Measurements from ENCODE around the gene IFIT1B.

The IFIT1B gene

DNA sequence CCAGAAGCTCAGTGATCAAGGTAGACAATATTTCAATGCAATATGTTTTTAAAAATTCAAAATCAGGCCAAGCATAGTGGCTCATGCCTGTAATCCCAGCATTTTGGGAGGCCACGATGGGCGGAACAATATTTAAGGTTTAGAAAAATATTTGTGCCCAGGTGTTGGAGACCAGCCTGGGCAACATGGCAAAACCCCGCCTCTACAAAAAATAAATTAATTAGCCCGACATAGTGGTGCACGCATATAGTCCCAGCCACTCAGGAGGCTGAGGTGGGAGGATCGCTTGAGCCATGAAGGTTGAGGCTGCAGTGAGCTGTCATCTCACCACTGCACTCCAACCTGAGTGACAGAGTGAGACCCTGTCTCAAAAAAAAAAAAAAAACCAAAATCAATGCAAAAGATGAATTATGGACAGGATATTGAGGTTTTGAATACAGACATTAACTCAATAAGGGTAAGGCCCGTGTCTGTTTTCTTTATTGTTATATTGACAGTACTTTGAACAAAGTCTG lies 35.6 kb downstream of the IFIT1B start:
- no peak for DNase-seq (ENCODE audit: low read depth)

DNA sequence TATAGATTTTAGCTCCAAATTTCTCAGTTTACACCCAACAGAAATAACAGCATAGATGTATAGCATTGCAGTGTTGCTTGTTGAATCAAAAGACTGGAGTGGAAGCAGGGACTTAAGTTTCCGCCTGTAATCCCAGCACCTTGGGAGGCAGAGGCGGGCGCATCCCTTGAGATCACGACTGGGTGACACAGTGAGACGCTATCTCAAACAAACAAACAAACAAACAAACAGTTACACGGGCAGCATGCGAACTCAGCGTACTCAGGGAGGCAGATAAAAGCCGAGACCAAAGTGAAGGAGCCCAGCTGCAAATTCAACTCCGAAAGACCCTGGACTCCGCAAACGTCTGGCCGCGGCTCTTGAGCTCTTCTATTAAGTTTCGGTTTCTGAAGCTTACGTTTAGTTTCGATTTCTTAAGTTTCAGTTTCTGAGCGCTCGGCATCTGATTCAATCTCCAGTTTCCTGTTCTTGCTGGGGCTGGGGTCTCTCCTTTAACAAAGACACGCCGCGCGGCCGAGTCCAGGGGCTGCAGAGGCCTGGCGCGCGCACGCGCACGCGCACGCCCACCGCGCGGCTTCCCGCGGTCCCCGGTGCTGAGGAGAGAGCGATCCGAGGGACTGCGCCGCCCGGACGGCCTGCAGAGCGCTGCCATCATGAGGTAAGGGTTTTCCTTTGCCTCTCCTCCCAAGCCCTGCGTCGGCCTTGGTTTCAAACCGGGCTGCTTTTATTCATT lies 36.5 kb downstream of the IFIT1B start, which contains the start of gene IFIT5:
Gene IFIT5, plus strand, starts transcription at position 423 of the 733 bp plus-strand sequence. Its CDS starts 231 bp downstream, at position 654.
- DNase-seq (ENCODE audit: low read depth): peak; percentile 51

DNA sequence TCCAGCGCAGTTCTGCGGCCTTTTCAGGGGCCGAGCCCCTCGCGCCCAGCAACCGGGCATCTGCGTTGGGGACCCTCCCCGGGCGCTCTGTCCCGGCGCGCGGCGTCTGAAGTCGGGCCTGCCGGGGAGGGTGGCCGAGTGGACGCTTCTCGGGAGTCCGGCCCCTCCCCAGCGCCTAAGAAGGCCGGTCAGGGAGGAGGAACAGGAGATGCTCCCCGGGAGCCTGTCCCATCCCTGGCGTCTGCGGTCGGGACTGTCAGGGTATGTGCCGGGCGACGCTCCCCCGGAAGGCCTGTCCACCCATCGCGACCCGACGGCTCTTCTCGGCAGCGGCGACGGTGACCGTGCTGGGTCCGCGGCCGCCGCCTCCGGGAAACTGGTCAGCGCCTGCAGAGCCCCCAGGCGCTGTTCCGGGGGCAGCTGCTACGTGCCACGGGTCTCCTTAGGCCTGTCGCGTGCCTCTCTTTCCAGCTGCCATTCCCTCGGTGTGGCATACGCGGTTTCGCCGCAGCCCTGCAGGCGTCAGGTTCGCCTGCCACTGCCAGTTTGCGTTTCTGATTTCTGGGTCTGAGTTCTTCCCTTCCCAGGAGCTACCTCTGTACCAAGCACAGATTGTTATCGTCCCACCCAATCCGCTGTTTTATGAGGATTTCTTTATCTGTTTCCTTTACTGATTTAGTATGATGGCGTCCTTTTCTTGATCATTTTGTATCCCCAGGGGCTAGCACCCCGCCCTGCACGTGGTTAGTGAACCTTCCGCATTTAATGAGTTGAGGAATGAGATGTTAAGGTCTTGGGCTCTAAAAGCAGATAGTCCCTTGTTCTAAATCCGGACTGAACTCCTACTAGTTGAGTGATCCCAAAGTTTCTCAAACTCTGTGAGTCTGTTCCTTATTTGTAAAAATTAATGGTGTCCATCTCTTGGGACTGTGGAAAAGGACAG lies 37.3 kb downstream of the IFIT1B start:
- DNase-seq (ENCODE audit: low read depth): peak; percentile 21

DNA sequence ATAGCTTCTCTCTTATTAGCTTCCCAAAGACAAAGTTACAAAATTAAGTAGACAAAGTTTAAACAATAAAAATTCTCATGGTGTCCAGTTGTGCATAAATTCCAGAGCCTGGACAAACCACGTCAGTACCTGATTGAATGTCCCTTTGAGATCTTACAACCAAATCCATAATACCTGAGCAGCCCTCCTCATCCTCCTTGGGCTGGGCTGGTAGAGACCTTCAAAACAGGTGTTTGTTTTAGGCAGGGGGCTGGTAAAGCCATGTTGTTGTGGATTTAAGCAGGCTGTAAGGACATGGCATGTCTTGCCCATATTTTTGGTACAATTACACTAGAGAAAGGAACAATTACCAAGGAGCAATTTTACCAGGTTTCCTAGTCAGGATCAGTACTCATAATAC lies 38.6 kb downstream of the IFIT1B start:
- DNase-seq (ENCODE audit: low read depth): no peak

DNA sequence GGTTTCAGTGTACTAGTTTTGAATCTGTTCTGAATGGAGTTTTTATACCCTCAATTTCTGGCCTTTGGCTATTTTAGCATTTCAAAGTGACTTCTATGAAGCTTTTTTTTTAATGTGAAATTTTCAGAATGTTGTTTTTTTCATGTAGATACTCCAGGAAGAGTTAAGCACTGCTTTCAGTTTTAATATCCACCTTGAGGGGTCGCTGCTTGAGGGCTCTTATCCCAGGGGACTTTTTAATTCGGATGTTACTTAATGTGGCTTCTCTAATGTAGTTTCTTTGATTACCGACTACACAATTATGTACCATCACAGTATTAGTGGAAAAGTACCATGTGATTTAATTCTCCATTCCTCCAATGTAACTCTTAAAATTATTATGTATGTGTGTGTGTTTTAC lies 41.7 kb downstream of the IFIT1B start:
- DNase-seq (ENCODE audit: low read depth): no peak

DNA sequence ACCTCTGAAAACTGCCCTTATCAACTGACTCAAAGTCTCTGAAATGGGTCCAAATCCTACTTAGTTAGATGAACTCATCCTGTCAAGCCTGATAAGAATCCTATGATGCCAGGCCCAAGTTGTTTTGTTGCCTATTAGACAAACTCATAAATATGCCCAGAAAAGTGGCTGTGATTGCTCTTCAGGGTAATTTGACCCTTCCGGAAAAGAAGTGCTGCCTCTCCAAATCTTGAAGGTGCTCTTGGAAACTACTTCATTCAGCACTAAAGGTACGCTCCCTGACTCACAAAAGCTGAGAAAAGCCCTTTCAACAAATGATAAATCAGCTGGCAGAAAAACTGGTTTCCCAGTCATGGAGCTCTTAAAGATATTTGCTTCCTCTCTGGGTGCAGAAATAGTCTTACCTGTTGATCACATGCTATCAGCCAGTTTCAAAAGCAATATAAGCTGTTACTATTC lies 43.2 kb downstream of the IFIT1B start:
- no peak for DNase-seq (ENCODE audit: low read depth)

DNA sequence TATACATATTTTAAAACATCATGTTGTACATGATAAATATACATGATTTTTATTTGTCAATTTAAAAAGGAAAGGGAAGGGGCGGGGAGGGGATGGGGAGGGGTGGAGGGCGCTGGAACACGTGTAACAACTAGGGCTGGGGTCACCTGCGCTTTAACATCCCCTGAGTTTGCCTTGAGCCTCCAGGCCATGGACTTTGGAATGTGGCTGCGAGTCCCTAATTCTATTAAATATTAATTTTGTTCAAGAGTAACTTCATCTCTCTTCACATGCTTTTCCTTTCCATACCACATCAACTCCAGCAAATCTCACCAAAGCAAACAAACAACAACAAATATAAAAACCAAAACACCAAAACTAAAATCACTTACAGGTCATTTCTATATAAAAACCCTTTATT lies 47.1 kb downstream of the IFIT1B start:
- DNase-seq (ENCODE audit: low read depth): no peak

DNA sequence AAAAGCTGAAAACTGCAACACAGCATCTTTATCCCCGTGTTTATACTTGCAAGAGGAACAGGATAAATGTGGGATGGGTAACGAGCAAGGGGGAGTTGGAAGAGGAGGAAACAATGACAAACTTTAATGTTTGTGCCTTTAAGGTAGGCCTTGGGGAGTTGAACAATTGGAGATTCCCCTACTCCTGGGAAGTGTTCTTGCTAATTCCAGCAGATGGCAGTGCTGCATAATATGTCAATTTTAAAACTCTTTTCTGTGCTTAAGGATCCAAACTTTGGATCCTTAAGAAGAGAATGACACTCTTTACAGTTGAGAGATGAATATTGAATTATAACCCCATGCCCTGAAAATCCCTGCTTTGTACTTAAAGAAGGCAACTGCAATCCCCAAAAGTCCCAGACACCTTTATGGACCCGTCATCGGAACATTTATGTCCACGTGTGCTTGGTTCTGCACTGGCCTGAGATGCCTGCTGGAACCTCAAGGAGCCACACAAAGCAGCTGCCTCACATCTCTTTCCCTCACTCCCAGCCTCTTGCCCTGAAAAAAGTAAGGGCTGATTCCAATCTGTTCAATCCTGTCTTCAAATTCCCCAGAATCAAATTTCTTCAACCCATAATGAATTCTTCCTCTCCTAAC lies 48.5 kb downstream of the IFIT1B start:
- no peak for DNase-seq (ENCODE audit: low read depth)

DNA sequence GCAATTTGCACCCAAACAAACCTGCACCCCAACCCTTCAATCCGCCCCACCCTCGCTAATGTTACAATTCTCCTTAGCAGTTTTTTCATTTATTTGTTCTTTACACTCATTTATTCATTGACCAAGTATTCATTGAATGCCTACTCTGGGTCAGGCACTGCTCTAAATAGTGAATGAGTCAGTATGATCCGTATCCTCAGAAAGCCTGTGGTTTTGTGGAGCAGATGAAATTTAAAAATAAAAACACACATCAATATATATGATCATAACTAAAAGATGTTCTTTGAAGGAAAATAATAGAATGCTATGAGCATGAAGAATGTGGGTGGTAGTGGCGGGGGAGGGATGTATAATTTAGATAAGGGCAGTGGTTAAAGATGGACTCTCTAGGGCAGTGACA lies 49.8 kb downstream of the IFIT1B start:
- DNase-seq (ENCODE audit: low read depth): no peak

DNA sequence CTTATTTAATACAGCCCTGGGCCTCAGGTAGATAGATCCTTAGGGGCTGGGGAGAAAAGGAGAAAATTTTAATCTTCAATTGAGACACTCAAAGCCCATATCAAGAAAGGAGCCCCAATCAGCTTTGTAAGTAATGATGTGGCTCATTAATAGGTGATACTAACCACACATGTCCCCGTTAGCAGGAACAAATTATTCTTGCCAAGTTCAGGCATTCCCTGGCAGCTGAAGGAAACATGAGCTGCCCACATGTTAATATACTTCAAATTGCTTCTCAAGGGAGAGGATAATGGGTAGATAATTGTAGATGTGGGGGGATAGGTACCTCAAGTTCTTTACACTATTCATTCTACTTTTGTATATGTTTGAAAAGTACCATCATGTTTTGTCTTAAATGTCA lies 51.0 kb downstream of the IFIT1B start:
- DNase-seq (ENCODE audit: low read depth): no peak

DNA sequence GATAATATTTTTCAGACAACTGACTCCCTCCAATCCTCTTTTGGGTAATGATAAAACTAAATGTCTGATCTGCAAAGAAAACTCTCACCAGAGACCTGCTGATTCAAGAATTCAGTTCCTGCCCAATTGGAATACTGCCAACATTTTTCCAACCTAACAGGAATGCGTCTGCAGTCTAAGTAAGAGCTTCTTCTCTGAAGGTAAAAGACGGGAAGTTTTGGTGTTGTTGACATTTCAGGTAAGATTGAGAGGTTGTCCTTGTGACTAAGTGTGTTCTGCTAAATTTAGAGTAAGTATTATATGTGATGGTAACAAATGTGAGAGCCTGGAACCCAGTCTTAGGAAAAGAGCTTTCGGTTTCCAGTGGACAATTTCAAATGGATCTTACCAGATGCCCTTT lies 54.1 kb downstream of the IFIT1B start:
- DNase-seq (ENCODE audit: low read depth): no peak
